Measurements from ENCODE around the gene ERMP1.

Gene ERMP1

DNA sequence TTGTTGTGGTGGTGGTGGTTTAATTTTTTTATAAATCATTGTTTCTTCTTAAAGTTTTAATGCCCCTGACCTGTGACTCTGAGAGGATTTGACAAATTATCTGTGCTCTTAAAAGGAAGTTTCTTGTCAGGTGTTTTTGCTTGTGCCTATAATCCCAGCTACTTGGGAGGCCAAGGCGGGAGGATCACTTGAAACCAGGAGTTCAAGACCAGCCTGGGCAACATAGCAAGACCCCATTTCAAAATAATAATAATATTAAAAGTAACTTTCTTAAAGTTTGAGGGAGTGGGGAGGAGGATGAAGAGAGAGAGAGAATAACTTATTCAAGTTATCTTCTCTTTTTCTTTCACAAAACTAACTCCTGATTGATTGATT, 12.2 kb upstream of the ERMP1 start:
- no peaks in the 10 kb centered on the region for H3K4me1 ChIP-seq
- intact Hi-C loops (cut with DNase I; ENCODE audit: low total_unique reads): no loop called here
- H3K27me3 ChIP-seq: no peaks in the 10 kb centered on the region
- TF ChIP-seq, protein P1, sequence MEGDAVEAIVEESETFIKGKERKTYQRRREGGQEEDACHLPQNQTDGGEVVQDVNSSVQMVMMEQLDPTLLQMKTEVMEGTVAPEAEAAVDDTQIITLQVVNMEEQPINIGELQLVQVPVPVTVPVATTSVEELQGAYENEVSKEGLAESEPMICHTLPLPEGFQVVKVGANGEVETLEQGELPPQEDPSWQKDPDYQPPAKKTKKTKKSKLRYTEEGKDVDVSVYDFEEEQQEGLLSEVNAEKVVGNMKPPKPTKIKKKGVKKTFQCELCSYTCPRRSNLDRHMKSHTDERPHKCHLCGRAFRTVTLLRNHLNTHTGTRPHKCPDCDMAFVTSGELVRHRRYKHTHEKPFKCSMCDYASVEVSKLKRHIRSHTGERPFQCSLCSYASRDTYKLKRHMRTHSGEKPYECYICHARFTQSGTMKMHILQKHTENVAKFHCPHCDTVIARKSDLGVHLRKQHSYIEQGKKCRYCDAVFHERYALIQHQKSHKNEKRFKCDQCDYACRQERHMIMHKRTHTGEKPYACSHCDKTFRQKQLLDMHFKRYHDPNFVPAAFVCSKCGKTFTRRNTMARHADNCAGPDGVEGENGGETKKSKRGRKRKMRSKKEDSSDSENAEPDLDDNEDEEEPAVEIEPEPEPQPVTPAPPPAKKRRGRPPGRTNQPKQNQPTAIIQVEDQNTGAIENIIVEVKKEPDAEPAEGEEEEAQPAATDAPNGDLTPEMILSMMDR (IDR thresholded peaks at IDR 0.05): no peak
- no peaks in the 10 kb centered on the region for H3K9me3 ChIP-seq
- DNase-seq: no peak
- no peak overlapping the region for H3K27ac ChIP-seq
- peaks cover 0 to 6% (median 0%) of the 10 kb centered on the region in 3 donors for H3K36me3 ChIP-seq
- H3K4me3 ChIP-seq: no peak overlapping the region

DNA sequence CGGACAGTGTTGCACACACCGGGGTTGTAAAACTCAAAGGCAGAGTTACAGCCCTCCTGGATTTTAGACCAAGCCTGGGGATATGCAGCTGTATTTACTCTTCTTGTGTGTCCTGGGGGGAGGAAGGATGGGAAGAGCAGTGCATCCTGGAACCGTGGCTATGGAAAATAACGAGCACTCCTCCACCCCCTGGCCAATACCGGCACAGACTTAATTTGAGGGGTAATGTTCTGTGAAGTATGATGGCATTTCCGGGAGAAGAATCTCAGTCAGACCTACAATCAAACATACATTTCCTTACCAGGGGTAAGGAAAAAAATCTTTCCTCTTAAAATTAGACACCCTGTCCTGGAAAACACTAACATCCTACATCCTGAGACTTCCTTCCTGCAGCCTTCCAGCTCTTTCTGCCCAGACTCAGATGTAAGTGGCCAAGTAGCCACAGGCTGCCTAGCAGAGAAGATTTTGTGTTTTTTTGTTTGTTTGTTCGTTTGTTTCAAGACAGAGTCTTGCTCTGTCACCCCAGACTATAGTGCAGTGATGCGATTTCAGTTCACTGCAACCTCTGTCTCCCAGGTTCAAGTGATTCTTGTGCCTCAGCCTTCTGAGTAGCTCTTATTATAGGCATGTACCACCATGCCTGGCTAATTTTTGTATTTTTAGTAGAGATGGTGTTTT, 11.0 kb upstream of the ERMP1 start:
- no peak for DNase-seq
- no peaks in the 10 kb centered on the region for H3K4me1 ChIP-seq
- no peak overlapping the region for H3K27ac ChIP-seq
- intact Hi-C loops (cut with DNase I; ENCODE audit: low total_unique reads): no loop called here
- H3K4me3 ChIP-seq: no peak overlapping the region
- H3K27me3 ChIP-seq: no peaks in the 10 kb centered on the region
- no peaks in the 10 kb centered on the region for H3K9me3 ChIP-seq
- TF ChIP-seq, protein P1 (IDR thresholded peaks at IDR 0.05): no peak
- peaks cover 0 to 6% (median 0%) of the 10 kb centered on the region in 3 donors for H3K36me3 ChIP-seq

- no peak overlapping the region for H3K4me3 ChIP-seq
- no peak overlapping the region for H3K27ac ChIP-seq
- no peaks in the 10 kb centered on the region for H3K27me3 ChIP-seq
- H3K36me3 ChIP-seq: peaks cover 0 to 6% (median 0%) of the 10 kb centered on the region in 3 donors
- H3K9me3 ChIP-seq: no peaks in the 10 kb centered on the region
- DNase-seq: no peak
- no peaks in the 10 kb centered on the region for H3K4me1 ChIP-seq
- intact Hi-C loops (cut with DNase I; ENCODE audit: low total_unique reads): no loop called here
- TF ChIP-seq, protein P1 (IDR thresholded peaks at IDR 0.05): no peak
These were observed 10.2 kb upstream of the ERMP1 start for GRCh38 chr9:5842929-5843793.

GRCh38 chr9:5841771-5842573, 9.1 kb upstream of the ERMP1 start:
- Histone ChIP-seq H3K36me3 (peaks cover 0 to 6% (median 0%) of the 10 kb centered on the region in 3 donors), H3K27ac (no peak overlapping the region), H3K4me1 (no peaks in the 10 kb centered on the region), H3K4me3 (no peak overlapping the region), H3K27me3 (no peaks in the 10 kb centered on the region), H3K9me3 (no peaks in the 10 kb centered on the region)
- TF ChIP-seq, protein P1 (IDR thresholded peaks at IDR 0.05): no peak
- intact Hi-C loops (cut with DNase I; ENCODE audit: low total_unique reads): no loop called here
- DNase-seq: no peak

DNA sequence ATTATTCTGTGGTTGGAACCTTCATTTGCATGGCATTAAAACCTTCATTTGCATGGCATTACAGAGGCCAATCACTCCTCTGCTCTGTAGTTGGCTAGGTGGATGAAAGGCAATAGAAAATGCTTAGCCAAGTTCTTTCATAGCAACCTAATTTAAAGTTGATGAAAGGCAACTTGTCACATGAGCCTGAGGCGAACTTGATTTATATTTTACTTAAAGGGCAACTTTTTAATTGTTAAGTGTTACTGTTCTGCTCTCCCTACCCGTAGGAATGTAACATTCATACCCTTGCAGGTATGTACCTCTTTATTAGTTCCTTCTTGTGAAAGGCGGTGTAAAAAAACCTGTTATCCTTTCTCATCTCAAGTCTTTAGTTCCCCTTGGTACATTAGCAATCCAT, 7.9 kb upstream of the ERMP1 start:
- peaks cover 0 to 6% (median 0%) of the 10 kb centered on the region in 3 donors for H3K36me3 ChIP-seq
- no peaks in the 10 kb centered on the region for H3K9me3 ChIP-seq
- no peak for DNase-seq
- H3K27ac ChIP-seq: no peak overlapping the region
- H3K4me3 ChIP-seq: no peak overlapping the region
- no peaks in the 10 kb centered on the region for H3K27me3 ChIP-seq
- intact Hi-C loops (cut with DNase I; ENCODE audit: low total_unique reads): no loop called here
- TF ChIP-seq, protein P1 (IDR thresholded peaks at IDR 0.05): no peak
- H3K4me1 ChIP-seq: no peaks in the 10 kb centered on the region
